ENCODE results near the gene POLE.
"Not testable (repeated sequence)": the region's sequence is repeated elsewhere in the genome, so short reads cannot be mapped to it uniquely, and the experiment has no call there.

POLE gene

GRCh38 chr12:132717011-132717410 lies 29.9 kb upstream of the POLE start:
- no peak for DNase-seq

- no peak for DNase-seq
Observed at GRCh38 chr12:132716356-132716755, 29.2 kb upstream of the POLE start.

GRCh38 chr12:132715874-132716273 lies 28.7 kb upstream of the POLE start:
- no peak for DNase-seq

- no peak for DNase-seq
Observed at GRCh38 chr12:132713123-132713522, 26.0 kb upstream of the POLE start.

GRCh38 chr12:132711080-132711843 lies 24.1 kb upstream of the POLE start:
- peak; percentile 8 for DNase-seq

- DNase-seq, result peak; percentile 89
Observed at GRCh38 chr12:132710405-132711079, 23.4 kb upstream of the POLE start, which contains the start of gene PGAM5. PGAM5 (plus strand) TSS chr12:132710842; CDS start chr12:132710877, 35 bp downstream.

GRCh38 chr12:132710043-132710404 lies 22.9 kb upstream of the POLE start:
- DNase-seq, result no peak

- DNase-seq, result no peak
Observed at GRCh38 chr12:132708150-132708549, 21.0 kb upstream of the POLE start.

- DNase-seq, result no peak
Observed at GRCh38 chr12:132707241-132707640, 20.1 kb upstream of the POLE start.

GRCh38 chr12:132703641-132704040 lies 16.5 kb upstream of the POLE start:
- no peak for DNase-seq

- no peak for DNase-seq
Observed at GRCh38 chr12:132702640-132703039, 15.5 kb upstream of the POLE start.

- DNase-seq, result no peak
Observed at GRCh38 chr12:132700212-132700822, 13.2 kb upstream of the POLE start.

- DNase-seq, result no peak
Observed at GRCh38 chr12:132698341-132698740, 11.2 kb upstream of the POLE start.

- no peak for DNase-seq
Observed at GRCh38 chr12:132695431-132695830, 8.3 kb upstream of the POLE start.

GRCh38 chr12:132694888-132695287 lies 7.7 kb upstream of the POLE start:
- DNase-seq, result not testable (repeated sequence)

- not testable (repeated sequence) for DNase-seq
Observed at GRCh38 chr12:132692030-132692429, 4.9 kb upstream of the POLE start.

GRCh38 chr12:132690112-132690511 lies 3.0 kb upstream of the POLE start:
- DNase-seq, result no peak

GRCh38 chr12:132689227-132689626 lies 2.1 kb upstream of the POLE start:
- DNase-seq, result no peak

GRCh38 chr12:132686825-132687210 lies 324 bp downstream of the POLE start:
- DNase-seq, result peak; percentile 29

GRCh38 chr12:132685400-132685799 lies 1.7 kb downstream of the POLE start:
- DNase-seq, result no peak

- DNase-seq, result no peak
Observed at GRCh38 chr12:132677492-132677891, 9.7 kb downstream of the POLE start.

- no peak for DNase-seq
Observed at GRCh38 chr12:132675757-132676432, 11.2 kb downstream of the POLE start.

GRCh38 chr12:132674561-132674960 lies 12.6 kb downstream of the POLE start:
- no peak for DNase-seq
